GM19351 (cell line): ENCODE results near the gene RAP1GAP2.
"Not testable (repeated sequence)": the region's sequence is repeated elsewhere in the genome, so short reads cannot be mapped to it uniquely, and the experiment has no call there.

Experiments
- ATAC-seq: cut with Tn5 transposase; IDR thresholded peaks from one replicate; pipeline ENCODE4 v1.9.1; 2021; ENCODE audit warnings: mild to moderate bottlenecking, moderate library complexity; ENCODE audit not compliant: unreplicated experiment

Gene RAP1GAP2

DNA sequence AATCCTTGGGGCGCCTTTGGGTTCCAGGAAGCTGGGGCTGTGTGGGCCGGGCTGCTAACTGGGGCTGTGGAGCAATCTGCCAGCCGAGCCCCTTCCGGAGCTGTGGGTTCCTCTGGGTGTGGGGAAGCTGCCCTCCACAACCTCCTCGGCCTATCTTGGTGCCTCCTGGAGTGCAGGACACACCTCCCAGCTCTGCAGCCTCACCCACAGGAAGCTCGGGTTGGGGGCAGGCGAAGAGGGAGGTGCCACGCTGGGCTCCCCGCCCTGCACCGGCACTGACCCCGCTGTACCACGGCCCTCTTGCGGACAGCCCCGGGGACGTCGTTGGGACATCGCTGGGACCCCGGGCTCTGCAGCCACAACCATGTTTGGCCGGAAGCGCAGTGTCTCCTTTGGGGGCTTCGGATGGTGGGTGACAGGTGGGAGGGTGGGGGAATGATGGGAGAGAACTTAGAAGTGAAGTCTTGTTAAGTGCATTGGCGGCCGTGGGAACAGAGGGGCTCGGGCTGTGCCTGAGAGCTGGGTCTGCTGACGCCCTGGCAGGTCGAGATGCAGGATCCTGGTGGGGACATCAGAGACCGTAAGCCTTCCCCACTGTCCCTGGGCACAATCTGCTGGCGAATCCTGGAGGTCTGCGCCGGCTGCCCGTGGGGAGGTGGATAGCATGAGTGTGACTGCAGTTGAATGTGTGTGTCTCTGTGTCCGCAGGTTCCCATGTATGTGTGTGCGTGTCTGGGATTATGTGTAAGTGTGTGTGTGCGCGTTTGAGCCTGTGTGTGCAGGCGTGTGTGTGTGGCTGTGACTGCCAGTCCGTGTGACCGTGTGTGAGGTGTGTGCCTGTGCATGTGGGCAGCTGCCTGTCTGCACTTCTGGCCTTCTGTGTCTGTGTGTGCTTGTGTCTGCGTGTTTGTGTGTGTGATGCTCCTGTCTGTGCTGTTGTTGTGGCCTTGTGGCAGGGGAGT, at the start of gene RAP1GAP2:
Gene RAP1GAP2, plus strand, starts transcription at position 275 of the 962 bp plus-strand sequence. Its CDS starts 90 bp downstream, at position 365.
- no peak for ATAC-seq

GRCh38 chr17:2749058-2749783, 47.0 kb upstream of the RAP1GAP2 start, which contains the start of gene CCDC92B:
TSS of gene CCDC92B (minus strand) at chr17:2749652. CDS start at chr17:2735145, 14,507 bp downstream.
- no peak for ATAC-seq

DNA sequence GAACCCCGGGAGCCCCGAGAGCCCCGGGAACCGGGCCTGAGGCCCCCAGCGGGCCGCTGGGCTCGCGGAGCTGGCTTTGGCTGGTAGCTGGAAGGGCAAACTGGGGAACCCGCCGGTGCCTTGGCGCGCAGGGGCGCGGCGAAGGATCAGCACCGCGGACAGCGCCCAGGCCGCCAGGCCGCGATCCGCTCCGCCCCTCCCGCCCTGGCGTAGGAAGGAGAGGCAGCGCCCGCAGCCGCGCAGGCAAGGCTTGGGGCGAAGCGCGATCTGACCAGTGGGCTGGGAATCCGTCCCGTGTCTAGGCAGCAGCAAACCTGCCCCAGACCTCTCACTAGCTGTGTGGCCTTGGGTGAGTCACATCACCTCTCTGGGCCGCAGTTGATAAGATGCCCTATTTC, 46.5 kb upstream of the RAP1GAP2 start:
- ATAC-seq = no peak

DNA sequence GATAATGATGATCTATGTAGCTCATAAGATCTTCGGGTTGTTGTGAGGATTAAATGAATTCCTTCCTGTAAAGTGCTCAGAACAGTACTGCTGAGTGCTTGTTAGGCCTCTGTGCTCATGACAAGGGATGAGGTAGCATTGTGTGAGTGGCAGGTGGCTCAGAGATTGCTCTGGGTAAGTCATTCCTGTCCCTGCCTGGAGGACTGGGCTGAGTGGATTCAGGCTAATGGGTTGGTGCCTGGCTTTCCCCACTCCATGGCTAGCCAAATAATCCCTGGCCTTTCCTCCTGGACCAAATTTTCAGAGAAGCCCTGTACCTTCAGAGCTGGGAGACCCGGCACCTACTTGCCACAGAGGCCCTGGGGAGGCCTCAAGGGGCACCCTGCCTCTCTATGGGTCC, 45.5 kb upstream of the RAP1GAP2 start:
- ATAC-seq = no peak

- ATAC-seq = no peak
Measured at GRCh38 chr17:2751491-2751890, 44.7 kb upstream of the RAP1GAP2 start.

GRCh38 chr17:2755891-2756724, 40.1 kb upstream of the RAP1GAP2 start:
- ATAC-seq = no peak

DNA sequence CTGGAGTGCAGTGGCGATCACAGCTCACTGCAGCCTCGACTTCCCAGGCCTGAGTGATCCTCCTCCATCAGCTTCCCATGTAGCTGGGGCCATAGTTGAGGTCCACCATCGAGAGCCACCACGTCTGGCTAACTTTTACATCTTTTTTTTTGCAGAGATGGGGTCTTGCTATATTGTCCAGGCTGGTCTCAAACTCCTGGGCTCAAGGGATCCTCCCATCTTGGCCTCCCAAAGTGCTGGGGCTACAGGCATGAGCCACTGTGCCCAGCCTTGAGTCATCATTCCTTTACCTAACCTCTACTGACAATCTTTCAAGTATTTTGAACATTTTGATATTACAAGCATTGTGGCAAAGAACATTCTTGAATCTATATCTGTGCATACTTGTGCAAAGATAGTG, 37.4 kb upstream of the RAP1GAP2 start:
- ATAC-seq = no peak

DNA sequence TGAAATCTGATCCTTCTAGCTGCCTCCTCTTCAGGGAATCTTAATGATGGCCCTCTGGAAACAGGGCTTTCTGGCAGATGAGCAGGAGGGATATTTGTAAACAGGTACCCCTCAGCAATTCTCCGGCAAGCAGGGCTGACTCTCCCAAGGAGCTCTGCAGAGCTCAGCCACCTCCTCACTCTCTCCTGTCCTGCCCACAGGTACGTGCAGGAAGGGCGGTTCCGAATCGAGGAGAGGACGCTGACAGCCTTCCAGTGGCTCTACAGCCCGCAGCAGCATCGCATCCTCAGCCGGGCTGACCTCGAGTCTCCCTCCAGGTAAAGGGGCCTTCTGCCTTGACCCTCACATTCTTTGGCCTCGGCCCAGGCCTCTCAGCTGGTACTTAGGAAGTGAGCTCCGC, 26.1 kb upstream of the RAP1GAP2 start:
- no peak for ATAC-seq

DNA sequence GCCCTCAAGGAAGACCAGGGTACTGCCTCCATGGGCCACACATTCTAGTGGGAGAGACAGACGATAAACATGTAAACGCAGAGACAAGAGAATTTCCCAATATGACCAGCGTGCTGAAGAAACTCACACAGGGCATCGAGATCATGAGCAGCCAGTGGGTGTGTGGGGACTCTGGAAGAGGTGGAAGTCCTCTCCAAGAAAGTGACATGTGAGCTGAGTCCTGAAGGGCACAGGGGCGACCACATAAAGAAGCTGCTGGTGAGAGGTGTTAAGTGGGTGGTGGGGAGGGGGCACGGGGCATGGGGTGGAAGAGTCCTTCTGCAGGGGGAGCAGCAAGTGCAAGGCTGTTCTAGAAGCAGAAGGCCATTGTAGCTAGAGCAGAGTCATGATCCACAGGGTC, 21.0 kb upstream of the RAP1GAP2 start:
- ATAC-seq = no peak

DNA sequence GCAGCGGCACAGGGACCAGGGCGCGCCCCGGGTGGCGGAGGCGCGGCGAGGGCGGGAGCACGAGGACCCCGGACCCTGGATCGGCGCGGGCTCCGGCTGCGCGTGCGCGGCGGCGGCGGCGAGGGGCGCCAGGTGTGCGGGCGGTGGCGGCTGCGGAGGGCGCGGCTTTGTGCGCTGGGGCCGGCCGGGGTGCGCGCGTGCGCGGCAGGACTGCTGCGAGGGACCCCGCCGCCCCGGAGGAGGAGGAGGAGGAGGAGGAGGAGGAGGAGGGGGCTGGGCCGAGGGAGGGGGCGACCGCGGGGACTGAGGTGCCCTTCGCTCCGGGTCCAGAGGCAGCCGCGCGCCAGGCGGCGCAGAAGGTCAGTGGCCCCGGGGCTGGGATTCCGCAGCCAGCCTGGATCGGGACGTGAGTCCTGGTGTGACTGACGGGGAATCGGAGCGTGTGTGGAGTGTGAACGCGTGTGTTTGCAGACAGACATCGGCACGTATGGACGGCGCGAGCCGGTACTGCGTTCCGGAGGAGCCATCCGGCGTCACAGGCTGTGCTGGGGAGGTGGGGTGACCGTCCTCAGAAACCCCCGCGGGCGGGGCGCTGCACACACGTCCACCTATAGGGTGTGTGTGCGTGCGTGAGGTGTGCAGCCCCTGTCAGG, 19.5 kb upstream of the RAP1GAP2 start:
- no peak for ATAC-seq

GRCh38 chr17:2777242-2777867, 18.9 kb upstream of the RAP1GAP2 start:
- no peak for ATAC-seq

- ATAC-seq = no peak
Measured at GRCh38 chr17:2778489-2778888, 17.7 kb upstream of the RAP1GAP2 start.

- no peak for ATAC-seq
Measured at GRCh38 chr17:2779545-2779944, 16.7 kb upstream of the RAP1GAP2 start.

- no peak for ATAC-seq
Measured at GRCh38 chr17:2780256-2780655, 16.0 kb upstream of the RAP1GAP2 start.

GRCh38 chr17:2780931-2781454, 15.2 kb upstream of the RAP1GAP2 start:
- no peak for ATAC-seq

DNA sequence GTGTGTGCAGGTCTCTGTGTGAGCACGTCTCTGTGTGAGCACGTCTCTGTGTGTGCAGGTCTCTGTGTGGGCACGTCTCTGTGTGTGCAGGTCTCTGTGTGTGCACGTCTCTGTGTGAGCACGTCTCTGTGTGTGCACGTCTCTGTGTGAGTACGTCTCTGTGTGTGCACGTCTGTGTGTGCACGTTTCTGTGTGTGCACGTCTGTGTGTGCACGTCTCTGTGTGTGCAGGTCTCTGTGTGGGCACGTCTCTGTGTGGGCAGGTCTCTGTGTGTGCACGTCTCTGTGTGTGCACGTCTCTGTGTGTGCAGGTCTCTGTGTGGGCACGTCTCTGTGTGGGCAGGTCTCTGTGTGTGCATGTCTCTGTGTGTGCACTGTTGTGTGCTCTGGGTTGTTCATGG, 14.6 kb upstream of the RAP1GAP2 start:
- ATAC-seq = not testable (repeated sequence)

GRCh38 chr17:2782055-2782454, 14.2 kb upstream of the RAP1GAP2 start:
- ATAC-seq = no peak

- no peak for ATAC-seq
Measured at GRCh38 chr17:2783310-2784030, 12.8 kb upstream of the RAP1GAP2 start.

DNA sequence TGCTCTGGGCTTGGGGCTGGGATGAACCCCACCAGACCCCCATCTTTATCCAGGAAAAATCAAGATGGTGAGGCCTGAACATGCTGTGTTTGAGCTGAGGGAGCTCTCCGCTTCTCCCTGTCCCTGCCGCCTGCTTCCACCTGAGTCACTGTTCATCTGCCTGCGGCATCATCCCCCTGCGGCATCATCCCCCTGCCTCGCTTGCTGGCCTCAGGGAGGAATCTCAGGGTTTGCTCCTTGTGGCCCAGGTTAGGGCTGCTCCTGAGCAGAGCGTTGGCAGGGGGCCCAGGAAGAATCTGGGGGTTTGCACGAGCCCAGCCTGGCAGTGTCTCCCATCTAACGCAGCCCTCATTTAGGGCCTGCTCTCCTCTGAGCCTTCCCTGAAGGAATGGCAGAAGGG, 11.4 kb upstream of the RAP1GAP2 start:
- ATAC-seq = no peak
